HG02973 (cell line): ENCODE data around the gene GALR2.
"Not testable (repeated sequence)": the region's sequence is repeated elsewhere in the genome, so short reads cannot be mapped to it uniquely, and the experiment has no call there.

ENCODE experiments used
- ATAC-seq: cut with Tn5 transposase; IDR thresholded peaks from one replicate; pipeline ENCODE4 v1.9.1; 2021; ENCODE audit warnings: moderate library complexity; ENCODE audit not compliant: unreplicated experiment

GALR2 gene

DNA sequence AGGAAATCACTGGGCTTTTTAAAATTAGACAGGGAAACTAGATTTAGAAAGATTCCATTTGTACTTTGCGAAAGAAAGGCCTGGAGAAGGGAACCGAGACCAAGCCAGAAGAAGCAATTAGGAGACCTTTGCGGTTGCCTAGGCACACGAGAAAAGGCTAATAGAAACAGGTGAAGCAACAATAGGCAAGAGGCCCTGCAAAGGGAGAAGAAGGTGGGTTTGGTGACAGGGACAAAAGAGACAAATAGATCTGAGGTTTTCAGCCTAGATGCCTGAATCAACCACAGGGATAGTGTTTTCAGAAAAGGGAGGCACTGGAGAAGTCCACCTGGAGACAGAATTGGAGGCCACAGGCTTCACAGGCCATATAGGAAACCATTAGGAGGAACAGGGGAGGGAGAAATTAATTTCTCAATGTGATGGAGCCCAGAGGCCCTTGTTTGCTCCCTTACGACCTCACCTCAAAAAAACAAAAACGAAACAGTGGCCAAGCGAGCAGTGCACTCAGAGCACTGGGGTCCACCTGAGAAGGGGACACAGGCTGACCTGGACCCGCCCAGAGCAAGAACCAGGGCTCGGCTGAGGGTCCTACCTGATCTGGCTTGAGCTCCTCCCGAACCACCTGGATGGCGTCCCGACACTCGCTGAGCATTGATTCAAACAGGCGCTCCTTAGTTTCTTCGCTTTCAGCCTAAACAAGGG is 24.6 kb upstream of the GALR2 start:
- no peak for ATAC-seq

GRCh38 chr17:76050538-76051467 is 23.8 kb upstream of the GALR2 start:
- ATAC-seq = no peak

GRCh38 chr17:76051561-76051960 is 23.0 kb upstream of the GALR2 start:
- no peak for ATAC-seq

- no peak for ATAC-seq
Observed at GRCh38 chr17:76053246-76054111, 21.1 kb upstream of the GALR2 start.

DNA sequence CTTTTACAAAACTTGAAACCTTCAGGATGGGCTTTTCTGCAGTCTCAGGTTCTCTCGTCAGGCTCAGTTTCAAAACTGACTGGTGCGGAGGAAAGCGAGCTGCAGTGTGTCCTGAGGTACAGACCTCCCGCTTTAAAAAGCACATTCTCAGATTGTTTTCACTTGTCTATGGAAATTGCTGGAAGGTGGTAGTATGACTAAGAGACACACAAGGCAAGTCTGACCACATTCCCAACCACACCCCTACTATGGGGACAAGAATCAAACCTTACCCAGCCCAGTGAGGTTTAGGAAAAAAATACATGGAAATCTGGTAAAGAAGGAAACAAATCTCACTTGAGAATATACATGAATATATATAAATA is 20.5 kb upstream of the GALR2 start:
- ATAC-seq = no peak

DNA sequence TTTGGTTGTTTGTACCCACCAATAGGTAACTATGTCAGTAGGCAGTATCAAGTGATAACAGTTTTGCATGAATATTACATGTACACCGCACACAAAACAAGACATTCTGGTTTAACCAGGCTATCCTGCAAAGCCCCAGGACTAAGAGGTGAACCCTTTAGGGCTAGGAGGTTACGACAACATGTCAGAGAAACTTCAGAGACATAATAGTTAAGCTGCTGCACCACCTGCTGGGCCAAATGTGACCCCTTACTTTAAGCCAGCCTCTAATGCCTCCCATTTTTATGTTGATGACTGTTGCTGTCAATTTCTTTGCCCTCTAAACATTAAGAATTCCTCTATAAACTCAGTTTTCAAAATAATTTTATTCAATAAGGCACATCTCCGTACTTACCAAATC is 17.7 kb upstream of the GALR2 start:
- no peak for ATAC-seq

DNA sequence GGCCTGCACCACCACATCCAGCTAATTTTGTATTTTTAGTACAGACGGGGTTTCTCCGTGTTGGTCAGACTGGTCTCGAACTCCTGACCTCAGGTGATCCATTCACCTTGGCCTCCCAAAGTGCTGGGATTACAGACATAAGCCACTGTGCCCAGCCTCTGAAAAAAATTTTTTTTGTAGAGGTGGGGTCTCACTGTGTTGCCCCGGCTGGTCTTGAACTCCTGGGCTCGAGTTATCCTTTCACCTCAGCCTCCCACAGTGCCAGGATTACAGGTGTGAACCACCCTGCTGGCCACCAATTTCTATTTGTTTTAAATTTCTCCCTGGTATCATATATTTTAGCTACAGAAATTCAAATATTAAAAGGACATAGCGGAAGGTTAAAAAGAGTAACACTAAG is 16.3 kb upstream of the GALR2 start:
- ATAC-seq = not testable (repeated sequence)

DNA sequence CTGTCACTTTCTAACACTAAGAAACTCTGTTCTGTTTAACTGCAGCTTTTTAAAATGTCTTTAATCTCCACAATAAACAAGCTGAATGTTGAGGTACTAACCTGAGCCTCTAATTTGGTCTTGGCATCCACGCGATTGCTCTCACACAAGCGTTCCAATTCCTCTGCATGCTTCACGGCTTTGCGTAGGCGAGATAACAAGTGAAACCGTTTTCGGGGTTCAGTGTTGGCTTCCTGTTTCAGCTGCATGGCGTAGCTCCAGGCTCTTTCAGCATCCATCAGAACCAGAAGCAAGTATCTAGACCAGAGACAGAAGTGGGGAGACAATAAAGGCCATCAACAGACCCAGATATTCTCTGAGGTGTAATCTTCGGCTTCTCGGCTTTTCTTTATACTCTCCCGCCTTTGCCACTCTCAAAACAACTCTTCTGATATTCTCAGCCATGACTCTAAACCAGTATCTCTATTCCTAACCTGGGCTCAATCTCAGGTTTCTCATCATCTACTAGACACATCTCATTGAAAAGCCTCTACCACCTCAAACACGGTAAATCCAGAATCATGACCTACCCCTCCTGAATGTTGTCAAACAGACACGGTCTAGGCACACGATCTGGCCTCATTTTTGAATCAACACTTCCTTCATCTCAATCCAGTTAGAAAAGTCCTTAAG is 10.6 kb upstream of the GALR2 start:
- no peak for ATAC-seq

- ATAC-seq = no peak
Observed at GRCh38 chr17:76065775-76066174, 8.8 kb upstream of the GALR2 start.

GRCh38 chr17:76071531-76072147 is 2.9 kb upstream of the GALR2 start:
- ATAC-seq = no peak

DNA sequence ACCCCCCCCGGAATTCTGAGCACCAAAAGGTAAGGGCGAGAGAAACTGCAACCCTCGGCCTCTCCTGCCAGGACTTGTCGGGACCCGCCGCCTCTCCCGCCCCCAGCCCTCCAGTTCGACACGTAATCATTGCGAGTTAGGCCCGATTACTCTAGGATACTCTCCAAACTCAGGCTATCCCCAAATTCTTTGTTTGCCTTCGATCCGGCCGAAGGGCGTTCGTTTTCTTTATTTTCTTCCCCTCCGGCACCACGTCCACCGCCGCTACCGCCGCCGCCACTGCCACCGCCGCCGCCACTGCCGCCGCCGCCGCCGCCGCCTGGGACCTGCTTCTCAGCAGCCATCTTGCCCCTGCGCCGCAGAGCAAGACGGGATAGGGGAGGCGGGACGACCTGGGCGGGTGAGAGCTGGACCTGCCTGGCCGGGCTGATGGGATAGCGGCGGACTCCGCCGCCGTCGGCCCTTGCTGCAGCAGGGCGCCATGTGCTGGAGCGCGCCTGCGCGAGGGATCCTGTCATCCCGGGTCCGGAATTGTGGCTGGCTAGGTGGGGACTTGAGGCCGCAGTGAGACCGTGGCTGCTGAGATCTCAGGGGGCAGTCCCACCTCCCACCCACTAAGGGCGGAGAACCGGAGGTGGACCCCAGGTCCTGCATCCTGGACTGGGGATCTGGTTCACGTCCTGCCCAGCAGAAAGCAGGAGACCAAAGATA is 2.3 kb upstream of the GALR2 start, which contains the start of gene SRP68:
Gene SRP68 (minus strand): TSS at position 370 of the 711 bp plus-strand sequence. CDS start 26 bp downstream, at position 344.
- no peak for ATAC-seq

- no peak for ATAC-seq
Observed at GRCh38 chr17:76075364-76076145, 974 bp downstream of the GALR2 start.

DNA sequence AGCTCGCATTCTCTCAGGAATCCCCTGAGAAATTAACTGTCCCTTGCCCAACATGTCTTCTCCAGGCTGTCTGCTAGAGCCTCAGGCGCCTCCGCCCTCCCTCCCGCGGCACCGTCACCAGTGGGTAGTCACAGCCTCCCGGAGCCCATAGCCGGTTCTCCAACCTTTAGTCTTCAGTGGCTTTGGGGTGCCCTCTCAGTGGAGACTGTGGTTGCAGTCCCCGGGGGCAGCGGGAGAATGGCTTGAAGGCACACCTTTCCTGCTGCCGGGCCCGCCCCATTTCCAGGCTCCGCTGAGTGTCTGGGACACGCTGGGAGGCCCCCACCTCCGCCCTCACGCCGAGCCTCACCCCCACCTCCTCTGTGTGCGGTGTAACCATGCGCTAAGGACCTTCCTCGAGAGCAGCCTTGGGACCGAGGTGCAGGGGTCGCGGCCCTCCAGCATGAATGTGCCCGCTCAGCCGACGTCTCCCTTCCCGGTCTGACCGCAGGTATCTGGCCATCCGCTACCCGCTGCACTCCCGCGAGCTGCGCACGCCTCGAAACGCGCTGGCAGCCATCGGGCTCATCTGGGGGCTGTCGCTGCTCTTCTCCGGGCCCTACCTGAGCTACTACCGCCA is 1.7 kb downstream of the GALR2 start:
- no peak for ATAC-seq

- ATAC-seq = no peak
Observed at GRCh38 chr17:76076765-76077583, 2.4 kb downstream of the GALR2 start.

- no peak for ATAC-seq
Observed at GRCh38 chr17:76077584-76078110, 3.1 kb downstream of the GALR2 start.

DNA sequence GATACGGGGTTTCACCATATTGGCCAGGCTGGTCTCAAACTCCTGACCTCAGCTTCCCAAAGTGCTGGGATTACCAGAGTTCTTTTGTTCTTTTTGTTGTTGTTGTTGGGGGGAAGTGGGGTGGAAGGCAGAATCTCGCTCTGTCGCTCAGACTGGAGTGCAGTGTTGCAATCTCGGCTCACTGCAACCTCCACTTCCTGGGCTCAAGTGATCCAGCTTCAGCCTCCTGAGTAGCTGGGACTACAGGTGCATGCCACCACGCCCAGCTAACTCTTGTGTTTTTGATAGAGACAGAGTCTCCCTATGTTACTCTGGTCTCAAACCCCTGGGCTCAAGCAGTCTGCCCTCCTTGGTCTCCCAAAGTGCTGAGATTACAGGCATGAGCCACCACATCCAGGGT is 3.8 kb downstream of the GALR2 start:
- ATAC-seq = not testable (repeated sequence)

GRCh38 chr17:76078860-76079534 is 4.4 kb downstream of the GALR2 start, which contains the start of gene ZACN:
Gene ZACN (plus strand): TSS chr17:76079182. CDS start chr17:76079265, 83 bp downstream.
- no peak for ATAC-seq
